HG03378 (cell line): ENCODE data around the gene TLNRD1.

ENCODE experiments used
- ATAC-seq: cut with Tn5 transposase; IDR thresholded peaks from one replicate; pipeline ENCODE4 v1.9.1; 2021; ENCODE audit warnings: mild to moderate bottlenecking, moderate library complexity; ENCODE audit not compliant: unreplicated experiment

TLNRD1 gene

GRCh38 chr15:81025721-81026370 lies 25.1 kb downstream of the TLNRD1 start:
- no peak for ATAC-seq

- ATAC-seq = no peak
Observed at GRCh38 chr15:81026836-81027599, 26.3 kb downstream of the TLNRD1 start.

GRCh38 chr15:81029414-81030300 lies 28.9 kb downstream of the TLNRD1 start:
- no peak for ATAC-seq

- ATAC-seq = no peak
Observed at GRCh38 chr15:81030301-81030750, 29.6 kb downstream of the TLNRD1 start.

- ATAC-seq = no peak
Observed at GRCh38 chr15:81031203-81031602, 30.5 kb downstream of the TLNRD1 start.

- ATAC-seq = no peak
Observed at GRCh38 chr15:81032355-81032754, 31.6 kb downstream of the TLNRD1 start.

GRCh38 chr15:81032818-81033217 lies 32.1 kb downstream of the TLNRD1 start:
- ATAC-seq = no peak

GRCh38 chr15:81033508-81033907 lies 32.8 kb downstream of the TLNRD1 start:
- no peak for ATAC-seq

DNA sequence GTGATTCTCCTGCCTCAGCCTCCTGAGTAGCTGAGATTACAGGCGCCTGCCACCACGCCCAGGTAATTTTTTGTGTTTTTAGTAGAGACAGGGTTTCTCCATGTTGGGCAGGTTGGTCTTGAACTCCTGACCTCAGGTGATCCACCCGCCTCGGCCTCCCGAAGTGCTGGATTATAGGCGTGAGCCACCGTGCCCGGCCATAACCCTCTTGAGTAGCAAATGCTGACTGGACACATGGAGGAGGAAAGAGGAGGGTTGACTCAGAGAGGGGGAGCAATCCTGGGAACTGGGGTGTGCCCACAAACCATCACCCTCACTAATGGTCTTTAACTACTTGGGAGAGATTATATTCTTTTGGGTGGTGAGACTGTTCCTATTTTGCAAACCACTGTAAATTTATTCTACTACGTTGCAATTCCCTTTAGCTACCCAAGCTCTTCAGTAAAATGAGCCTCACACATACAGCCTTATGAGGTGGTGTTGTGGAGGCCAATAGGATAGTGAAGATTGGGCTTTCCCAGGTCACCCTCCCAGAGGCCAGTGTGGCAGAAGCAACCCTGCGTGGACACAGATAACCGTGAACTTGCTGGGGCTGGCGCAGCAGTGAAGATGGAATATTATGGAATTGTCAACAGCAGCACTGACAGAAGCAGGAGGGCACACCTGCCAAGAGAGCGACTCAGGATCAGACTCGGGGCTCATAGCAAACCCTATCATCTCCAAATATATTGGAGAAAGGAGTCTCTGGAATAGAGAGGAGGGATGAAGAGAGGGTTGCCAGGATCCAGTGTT lies 37.4 kb downstream of the TLNRD1 start:
- ATAC-seq = no peak

DNA sequence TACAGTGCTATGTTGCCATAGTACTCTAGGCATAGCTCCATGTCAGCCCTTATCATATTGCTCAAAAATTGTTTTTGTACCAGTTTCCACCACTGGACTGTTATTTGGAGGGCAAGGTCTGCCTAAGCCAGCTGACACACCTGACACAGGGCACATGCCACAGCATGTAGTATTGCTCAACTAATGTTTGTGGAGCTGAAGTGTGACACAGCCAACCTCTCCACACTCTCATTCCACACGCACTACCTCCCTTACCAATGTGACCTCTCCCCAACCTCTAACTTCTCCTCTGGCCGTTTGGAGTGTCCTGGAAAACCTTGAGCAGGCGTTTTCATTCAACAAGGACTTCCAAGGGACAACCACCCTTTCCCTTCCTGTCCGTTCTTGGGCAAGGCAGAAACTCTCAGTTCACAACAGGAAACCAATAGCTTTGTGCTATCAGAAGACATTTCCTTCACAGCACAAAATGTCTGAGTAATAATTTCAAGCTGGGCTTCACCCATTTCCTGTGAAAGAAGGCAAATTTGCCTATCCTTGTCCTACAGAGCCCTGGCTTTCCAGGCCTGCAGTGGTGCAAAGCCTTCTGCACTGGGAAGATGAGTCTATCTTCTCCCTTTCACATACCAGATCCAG lies 38.4 kb downstream of the TLNRD1 start:
- ATAC-seq = no peak

GRCh38 chr15:81040757-81041156 lies 40.0 kb downstream of the TLNRD1 start:
- no peak for ATAC-seq

GRCh38 chr15:81043281-81043934 lies 42.7 kb downstream of the TLNRD1 start:
- ATAC-seq = no peak

DNA sequence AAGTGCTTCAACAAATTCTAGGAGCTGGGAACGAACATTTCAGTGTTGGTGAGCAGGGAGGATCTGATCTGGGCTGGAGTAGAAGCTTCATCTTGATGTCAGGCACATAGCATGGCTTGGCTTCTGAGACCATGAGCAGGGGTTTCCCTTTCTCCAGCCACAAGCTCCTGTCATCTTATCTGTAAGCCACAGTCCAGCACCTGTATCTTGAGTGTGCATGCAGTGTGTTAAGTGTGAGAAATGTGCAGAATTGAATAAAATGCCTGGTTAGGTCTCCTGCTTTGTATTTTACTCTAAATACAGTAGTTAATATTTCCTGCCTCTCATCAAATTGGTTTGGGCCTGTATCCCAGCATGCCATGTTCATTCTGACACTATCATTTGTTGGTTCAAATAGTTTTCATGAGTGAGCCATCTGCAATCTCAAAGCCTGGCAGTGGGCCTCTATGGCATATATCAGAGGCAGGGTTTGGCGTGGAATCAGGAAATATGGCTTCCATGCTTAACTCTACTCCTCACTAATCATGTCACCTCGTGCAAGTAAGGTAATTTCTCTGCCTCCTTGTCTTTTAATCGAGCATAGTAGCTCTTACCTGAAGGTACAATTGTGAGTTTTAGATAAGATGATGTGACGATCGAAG lies 43.3 kb downstream of the TLNRD1 start:
- ATAC-seq = no peak

- no peak for ATAC-seq
Observed at GRCh38 chr15:81046290-81046689, 45.6 kb downstream of the TLNRD1 start.

DNA sequence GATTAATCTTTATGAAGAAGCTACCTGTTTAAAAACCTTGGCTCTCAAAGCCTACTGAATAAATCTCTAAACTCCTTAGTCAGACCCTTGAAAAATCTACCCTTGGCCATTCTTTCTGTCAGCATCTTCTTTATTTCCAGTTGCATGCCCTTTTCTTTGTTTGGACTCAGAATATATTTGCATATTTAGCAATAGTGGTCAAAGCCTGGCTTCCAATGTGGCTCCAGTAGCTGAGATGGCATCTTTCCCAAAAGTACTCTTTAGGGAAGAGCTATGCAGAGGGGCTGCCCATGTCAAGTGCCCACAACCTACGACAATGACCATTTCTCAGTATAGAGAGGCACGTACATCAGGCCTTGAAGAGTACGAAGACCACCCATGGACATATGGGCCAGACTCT lies 47.2 kb downstream of the TLNRD1 start:
- no peak for ATAC-seq

DNA sequence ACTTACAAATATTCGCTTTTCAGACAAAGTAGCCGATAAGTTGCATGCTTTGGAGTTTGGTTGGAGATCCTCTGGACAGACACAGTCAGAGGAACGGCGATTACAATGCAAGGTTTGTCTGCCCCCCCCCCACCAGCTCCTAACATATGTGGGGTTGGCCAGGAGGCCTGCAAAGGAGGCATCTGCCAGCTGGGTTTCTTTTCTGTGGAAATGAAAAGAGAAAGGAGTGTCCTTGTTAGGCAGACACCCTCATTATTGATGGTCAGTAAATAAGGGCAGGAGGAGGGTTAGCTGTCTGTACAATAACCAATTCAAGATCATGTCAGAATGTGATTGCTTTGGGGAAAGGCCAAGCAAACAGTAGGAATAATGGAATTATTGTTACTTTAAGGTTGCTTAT lies 49.1 kb downstream of the TLNRD1 start:
- no peak for ATAC-seq

DNA sequence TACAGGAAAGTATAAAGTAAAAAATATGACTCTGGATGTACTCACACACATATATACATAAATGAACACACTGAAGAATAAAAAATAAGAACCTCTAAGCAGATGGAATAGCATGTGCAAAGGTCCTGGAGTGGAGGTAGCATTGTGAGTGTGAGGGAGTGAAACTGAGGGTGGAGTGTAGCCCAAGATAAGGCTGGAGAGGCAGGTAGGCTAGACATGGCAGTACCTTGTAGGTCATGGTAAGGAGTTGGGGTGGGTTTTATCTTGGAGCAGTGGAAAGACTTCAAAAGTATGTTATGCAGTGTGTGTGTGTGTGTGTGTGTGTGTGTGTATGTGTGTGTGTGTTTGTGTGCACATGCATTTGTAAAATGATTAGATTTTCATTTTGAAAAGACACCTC lies 49.5 kb downstream of the TLNRD1 start:
- ATAC-seq = no peak

DNA sequence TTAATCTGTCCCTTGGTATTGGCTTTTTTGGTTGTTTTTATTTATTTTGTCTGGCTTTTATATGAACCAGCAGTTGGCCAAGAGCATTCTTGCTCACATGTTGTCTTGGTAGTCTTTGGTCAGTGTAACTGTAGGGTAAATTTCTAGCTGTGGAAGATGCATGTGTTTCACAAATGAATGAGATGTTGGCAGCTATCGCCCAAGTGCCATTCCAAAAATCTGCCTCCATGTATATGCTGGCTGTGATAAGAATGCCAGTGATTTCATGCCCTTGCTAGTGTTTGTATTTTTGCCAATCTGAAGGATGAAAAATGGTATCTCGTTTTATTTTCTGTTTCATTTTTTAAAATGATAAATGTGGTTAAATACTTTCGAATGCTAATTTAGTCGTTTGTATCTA lies 50.1 kb downstream of the TLNRD1 start:
- no peak for ATAC-seq

GRCh38 chr15:81052046-81052445 lies 51.3 kb downstream of the TLNRD1 start:
- no peak for ATAC-seq
